Activated gamma-delta T cell (primary cell): ENCODE measurements around the gene GADL1.

Experiments
- DNase-seq: peaks from one replicate; lab custom pipeline; 2025; lab: John Stamatoyannopoulos, UW
- total RNA-seq, 2 donors: gene quantifications; one replicate each; lab custom pipeline; 2026; lab: John Stamatoyannopoulos, UW

Gene GADL1, protein sequence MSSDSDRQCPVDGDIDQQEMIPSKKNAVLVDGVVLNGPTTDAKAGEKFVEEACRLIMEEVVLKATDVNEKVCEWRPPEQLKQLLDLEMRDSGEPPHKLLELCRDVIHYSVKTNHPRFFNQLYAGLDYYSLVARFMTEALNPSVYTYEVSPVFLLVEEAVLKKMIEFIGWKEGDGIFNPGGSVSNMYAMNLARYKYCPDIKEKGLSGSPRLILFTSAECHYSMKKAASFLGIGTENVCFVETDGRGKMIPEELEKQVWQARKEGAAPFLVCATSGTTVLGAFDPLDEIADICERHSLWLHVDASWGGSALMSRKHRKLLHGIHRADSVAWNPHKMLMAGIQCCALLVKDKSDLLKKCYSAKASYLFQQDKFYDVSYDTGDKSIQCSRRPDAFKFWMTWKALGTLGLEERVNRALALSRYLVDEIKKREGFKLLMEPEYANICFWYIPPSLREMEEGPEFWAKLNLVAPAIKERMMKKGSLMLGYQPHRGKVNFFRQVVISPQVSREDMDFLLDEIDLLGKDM
- 0 to 0.04 reads per million in 2 donors for total RNA-seq

DNA sequence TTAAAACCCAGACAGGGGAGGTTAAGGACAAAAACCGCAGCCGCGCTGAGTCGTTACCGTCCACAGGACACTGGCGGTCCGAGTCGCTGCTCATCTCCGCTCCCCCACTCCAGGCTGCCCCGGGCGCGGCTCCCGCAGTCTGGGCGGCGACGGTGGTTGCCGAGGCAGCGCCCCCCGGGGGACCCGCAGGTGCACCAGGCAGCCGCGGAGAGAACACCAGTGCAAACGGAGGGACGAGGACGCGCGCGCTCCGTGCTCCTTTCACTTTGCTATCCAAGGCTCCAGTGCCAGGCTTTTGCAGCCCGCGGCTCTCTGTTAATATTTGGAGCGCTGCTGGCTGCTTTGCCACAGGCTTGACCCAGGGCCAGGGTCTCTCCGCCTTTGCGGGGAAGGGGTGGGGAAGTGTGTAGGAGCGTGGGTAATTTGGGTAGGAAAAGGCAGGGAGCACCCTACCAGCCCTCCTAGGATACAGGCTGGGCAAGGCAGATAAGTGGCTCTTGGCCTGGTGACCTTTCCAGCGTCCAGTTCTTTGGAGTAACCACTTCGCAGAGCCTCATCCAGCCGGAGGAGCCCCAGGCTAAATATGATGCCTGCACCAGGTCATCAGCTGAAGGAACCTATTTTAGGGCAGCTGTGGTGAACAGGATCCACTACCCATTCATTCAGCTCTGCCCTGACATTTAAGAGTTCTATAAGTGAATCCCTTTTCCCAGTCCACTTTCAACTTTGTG, at the start of gene GADL1:
Gene GADL1 (minus strand): TSS at position 141 of the 731 bp plus-strand sequence. CDS start 47 bp downstream, at position 94.
- DNase-seq, result no peak

DNA sequence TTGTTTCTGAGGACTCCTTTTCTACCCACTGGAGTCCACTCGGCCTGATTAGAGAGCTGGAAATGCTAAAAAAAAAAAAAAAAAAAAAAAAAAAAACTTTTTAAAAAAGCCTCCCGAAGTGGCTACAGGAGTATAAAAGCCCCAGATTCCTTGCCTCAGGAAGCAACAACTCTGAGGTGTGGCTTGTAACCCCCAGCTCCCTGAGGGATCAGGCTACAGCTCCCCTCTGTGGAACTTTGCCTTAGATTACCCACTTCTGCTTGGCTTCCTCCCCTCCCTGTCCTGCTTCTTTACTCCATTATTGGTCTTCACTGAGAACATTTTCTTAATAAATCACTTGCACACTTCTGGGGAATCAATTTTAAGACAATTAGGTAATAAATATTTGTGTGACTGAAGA, 49.7 kb upstream of the GADL1 start:
- no peak for DNase-seq

DNA sequence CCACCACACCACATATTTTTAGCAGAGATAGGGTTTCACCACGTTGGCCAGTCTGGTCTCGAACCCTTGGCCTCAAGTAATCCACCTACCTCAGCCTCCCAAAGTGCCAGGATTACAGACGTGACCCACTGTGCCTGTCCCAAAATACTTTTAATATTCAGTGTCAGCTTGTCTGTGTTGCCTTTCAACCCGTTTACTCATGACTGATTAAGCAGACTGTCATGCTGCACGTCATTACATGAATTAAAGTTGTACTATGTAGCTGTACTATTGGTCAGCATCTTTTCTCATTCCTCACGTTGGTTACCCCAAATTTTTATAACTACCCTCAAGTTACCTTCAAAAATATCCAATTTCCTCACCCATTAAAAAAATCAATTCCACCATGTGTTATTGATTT, 48.7 kb upstream of the GADL1 start:
- DNase-seq, result no peak

DNA sequence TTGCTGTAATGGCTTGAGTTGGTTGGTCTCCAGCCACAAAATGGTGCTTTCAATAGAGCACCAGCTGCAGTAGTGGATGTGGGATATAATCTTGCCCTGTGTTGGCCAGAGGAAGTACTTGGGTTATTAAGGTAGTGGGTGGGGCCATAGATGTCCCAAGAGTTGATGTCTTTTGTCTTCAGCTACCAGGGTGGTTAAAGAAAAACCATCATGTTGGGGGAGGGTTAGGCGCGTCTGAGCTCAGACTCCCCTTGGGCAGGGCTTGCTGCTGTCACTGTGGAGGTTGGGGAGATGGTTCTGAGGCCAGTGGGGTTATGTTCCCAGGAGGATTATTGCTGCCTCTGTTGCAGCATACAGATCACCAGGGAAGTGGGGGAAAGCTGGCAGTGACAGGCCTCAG, 46.9 kb upstream of the GADL1 start:
- DNase-seq, result no peak

DNA sequence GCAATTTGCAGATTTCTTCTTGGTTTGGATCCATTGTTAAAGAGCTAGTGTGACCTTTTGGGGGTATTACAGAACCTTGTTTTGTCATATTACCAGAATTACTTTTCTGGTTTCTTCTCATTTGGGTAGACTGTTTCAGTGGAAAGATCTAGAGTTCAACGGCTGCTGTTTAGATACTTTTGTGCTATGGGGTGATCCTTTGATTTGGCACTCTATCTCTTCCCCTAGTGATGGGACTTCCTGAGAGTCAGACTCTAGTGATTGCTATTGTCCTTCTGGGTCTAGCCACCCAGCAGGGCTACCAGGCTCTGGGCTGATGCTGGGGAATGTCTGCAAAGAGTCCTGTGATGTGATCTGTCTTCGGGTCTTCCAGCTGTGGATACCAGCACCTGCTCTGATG, 46.3 kb upstream of the GADL1 start:
- no peak for DNase-seq

DNA sequence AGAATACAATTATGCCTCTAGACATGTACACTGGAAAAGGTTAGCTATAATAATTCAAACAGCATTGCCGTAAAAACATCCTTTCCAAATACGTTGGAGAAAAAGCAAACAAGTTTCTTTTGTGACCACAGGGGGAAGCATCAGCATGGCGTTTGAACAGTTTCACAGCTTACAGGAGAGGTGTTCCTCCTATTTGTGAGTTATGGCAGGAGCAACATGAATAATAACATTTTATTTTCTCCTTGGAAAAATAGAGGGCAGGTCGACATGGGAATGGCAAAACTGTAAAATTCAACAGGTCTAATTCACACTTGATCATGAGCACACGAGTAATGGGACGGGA, 39.7 kb upstream of the GADL1 start:
- no peak for DNase-seq

DNA sequence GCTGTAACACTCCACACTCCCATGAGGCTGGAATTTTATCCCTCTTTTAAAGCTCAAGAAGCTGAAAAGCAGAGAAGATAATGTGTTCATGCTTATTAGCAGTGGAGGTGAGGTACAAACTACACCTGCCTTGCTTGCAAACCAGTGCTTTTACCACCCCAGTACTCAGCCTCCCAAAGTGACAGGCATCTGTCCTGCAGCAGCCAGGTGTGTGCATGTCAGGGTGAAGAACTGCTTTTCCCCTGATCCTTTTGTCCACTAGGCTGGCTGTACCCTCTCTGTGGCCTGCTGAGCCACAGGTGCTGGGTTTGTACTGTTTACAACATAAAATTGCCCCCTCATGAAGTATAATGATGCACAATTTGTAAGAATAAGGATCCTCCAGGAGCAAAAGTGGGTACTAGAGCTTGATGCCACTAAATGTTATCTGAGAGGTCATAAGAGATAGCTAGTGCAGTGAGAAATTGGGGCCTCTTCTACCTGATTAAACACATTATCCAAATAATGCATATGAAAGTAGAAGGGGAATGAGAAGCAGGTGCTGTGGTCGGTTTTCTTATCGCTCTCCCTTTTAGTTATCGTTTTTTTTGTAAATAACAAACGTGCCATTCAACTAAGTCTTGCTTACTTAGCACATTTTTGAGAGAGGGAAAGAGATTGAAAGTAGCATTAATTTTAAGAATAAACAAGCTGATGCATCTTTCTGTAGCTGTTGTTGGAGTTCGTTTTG, 39.2 kb upstream of the GADL1 start:
- DNase-seq, result no peak

DNA sequence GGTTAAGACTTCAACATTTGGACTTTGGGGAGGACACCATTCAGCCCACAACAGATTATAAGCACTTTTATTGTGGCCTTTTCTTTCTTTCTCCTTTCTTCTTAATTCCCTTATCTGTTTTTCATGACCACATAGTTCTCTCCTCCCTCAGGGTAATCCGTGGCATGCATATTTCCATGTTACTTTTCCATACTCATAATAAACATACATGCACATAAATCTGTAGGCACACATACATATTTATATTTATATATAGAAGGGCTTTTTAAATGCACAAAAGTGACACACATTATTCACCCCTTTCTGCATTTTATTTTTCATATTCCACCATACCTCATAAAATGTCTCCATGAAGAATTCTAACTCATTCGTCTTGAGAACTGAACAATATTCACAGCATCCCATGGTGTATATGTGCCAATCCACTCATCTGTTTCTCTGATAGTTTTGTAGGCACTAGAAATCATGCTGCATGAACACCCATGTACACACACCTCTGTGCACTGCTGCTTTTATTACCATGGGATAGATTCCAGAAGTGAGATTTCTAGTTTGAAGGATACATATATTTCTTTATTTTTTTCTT, 38.1 kb upstream of the GADL1 start:
- DNase-seq, result no peak

DNA sequence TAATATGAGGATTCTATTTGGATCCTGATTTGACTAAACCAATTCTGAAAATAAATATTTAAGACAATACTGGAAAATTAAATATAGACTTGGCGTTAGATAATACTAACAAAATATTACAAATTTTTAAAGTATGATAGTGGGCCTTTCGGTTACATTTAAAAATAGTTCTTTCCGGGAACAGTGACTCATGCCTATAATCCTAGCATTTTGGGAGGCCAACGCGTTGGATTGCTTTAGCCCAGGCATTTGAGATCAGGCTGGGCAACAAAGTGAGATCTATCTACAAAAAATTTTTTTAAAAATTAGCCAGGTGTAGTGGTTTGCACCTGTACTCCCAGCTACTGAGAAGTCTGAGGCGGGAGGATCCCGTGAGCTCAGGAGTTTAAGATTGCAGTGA, 30.3 kb upstream of the GADL1 start:
- no peak for DNase-seq

DNA sequence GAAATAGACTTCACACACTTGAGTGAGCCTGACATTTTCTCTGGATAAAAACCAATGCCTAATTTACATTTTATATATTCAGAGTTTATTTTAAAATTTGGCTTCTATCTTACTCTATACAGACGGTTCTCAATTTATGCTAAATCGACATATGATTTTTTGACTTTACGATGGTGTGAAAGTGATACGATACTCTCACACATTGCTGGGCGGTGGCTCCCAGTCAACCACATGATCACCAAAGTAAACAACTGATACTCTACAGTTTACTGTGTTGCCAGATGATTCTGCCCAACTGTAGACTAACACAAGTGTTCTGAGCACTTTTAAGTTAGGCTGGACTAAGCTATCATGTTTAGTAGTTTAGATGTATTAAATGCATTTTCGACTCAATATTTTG, 25.1 kb upstream of the GADL1 start:
- DNase-seq, result no peak

DNA sequence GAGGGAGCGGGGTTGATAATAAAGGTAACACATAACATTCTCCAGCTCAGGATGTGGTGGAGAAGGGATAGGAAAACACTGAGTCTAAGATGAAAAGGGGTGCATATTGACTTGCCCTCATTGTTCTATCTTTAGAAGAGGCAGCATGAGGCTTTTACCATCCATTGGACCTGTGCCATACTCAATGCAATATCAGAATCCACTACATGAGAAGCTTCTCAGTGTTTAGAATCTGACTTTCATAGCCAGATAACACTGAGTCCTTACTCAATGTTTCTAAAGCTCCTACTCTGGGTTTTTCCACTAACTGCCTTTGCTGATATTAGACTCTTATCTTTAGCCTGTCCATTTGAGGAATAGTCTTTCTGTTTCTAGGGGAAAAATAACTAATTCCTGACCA, 24.3 kb upstream of the GADL1 start:
- DNase-seq, result no peak

DNA sequence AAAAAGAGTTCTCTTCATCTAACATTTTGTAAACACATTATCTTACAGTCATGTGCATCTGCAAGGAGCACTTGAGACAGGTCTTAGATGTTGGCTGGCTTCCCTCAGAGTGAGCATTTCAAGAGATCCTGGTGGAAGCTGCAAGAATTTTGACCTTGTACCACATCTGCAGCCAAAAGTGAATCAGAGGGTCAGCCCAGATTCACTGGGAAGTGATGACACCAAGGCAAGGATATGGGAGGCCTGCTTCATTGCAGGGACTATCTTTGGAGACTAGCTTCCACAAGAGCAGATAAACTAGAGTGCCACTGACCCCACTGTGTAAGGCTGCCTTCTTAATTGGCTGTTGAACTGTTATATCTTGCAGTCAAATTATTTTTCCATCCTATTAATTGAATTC, 21.3 kb upstream of the GADL1 start:
- no peak for DNase-seq

DNA sequence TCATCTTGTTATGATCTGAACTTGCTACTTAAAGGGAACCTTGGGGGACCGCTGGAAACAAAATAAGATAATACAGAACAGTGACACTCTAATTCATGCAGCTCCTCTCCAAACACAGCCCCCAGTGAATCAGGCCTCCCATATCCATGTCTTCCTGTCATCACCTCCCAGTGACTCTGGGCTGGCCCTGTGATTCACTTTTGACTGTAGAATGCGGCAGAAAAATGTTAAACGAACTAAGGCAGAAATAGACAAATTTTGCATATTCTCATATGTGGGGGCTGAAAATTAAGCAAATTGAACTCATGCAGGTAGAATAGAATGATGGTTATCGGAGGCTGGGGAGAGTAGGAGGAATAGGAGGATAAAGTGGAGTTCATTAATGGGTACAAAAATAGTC, 20.2 kb upstream of the GADL1 start:
- DNase-seq, result no peak

DNA sequence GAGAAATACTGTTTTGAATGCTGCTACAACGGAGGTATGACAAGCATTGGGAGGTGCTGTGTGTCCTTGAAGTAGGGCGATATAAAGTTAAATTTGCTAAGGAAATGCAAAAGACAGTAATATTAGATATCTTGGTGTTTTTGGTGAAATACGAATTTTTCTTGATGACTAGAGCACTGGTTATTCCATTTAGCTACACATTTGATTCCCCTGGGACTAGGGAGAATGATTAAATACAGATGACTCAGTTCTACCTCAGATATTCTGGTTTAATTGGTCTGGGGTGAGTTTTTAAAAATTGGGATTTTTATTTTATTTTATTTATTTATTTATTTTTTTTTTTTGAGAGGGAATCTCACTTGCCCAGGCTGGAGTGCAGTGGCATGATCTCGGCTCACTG, 18.7 kb upstream of the GADL1 start:
- no peak for DNase-seq

DNA sequence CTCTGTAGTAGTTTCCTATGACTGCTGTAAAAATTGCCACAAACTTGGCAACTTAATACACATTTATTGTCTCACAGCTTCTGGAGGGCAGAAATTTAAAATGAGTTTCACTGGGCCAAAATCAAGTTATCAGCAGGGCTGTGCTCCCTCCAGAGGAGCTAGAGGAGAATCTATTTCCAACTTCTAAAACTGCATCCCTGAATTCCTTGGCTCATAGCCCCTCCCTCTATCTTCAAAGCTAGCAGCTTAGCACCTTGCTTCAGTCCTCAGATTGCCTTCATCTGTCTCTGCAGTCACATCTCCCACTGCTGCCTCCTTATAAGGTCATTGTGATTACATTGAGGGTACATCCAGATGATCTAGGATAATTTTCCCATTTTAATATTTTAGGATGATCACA, 17.8 kb upstream of the GADL1 start:
- DNase-seq, result no peak

DNA sequence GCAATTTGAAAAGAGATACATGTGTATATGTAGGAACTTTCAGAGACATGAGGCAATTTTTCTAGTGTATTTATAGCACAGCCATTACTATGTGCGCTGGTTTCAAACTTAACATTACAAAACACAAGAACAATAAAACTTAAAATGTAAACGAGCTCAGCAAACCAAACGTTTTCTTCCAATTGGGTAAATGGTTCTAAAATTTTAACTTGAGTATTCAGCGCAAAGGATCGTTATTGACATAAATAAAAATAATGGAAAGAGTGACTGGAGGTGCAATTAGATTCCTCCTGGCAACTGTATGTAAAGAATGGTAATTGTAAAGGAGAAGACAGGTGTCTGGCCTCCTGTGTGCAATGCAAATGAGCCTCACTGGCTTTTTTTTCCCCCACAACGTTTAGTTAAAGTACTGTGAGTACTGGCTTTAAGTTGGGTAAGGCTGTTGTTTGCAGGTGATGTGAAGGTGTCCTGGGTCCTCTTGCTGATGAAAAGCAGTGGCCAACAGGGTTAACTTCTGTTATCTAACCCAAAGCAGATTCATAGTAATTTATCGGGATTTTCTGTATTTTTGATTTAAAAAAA, 14.1 kb upstream of the GADL1 start:
- no peak for DNase-seq

DNA sequence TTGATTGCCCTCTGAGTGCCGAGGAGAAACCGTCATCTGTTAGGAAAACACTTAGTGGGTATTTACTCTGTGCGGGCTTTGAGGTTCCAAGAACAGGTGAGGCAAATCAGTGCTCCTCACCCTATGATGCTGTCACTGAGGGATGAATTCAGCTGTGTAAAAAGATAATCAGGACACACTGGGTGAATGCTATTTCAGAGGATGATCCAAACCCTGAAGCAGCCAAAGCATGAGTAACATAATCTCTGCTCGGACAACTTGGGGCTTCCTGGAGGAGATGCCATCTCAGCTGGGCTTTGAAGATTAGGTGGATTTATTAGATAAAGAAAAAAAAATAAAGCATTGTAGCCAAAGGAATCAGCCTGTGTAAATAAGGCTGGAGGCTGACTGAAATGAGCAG, 10.5 kb upstream of the GADL1 start:
- no peak for DNase-seq

DNA sequence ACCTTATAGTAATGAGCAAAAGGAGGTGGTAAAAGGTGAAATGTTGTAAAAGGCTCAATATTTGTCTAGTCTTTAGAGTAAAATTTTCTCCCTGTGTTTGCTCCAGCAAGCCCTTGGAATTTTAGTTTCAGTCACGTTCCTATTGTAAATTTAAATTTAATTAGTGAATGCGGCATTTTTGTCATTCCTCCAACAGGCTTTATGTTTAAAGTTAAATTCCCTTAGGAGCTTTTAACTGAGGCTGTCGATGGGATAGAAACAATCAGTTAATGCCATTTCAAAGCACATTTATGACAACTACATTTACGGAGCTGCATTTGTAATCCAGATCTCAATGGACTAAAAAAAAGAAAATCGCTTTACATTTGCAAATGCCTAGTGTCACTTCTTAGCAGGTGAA, 868 bp upstream of the GADL1 start:
- no peak for DNase-seq

DNA sequence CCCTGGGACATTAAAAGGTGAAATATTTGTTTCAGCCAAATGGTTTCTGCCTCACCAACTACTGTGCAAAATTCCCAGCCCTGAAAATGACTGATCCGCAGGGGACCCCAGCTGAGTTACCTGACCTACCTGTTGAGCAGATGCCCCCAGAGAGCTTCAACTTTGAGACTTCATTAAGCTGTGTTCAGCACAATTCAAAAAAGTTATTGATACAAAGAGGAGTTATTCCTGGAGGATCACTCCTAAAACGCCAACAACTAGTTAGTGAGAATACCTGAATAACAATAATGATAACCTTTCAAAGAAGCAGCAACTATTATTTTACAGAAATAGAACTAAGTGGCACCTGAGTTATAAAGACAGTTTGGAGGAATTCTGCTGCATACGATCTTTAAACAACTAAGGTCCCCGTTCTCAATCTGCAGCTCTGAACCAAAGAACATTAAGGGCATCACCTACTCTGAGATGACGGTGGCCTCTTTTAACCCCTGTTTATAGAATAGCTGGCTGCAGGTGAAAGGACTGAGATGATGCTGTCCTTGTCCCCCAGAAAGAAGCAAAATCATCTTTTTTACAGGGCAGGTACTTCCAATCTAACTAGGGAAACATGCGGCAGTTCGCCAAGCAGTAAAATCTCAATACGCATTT, 659 bp downstream of the GADL1 start:
- DNase-seq, result no peak

DNA sequence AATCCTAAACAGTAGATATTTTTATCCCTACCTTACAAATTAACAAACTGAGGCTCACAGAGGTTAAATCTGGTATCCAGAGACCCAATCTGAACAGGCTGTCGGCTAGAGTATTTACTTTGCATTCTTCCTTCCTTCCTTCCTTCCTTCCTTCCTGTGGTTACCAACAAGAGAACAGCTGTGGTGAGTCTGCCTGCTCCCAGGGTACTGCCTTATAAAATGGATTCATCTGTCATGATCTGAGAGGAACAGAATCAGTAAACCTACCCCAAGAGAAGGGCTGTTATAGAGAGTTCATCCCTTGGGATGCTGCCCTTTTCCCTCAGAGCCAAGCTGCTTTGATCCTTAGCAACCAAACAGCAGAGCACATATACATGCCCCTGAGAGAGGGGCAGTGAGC, 3.6 kb downstream of the GADL1 start:
- no peak for DNase-seq

DNA sequence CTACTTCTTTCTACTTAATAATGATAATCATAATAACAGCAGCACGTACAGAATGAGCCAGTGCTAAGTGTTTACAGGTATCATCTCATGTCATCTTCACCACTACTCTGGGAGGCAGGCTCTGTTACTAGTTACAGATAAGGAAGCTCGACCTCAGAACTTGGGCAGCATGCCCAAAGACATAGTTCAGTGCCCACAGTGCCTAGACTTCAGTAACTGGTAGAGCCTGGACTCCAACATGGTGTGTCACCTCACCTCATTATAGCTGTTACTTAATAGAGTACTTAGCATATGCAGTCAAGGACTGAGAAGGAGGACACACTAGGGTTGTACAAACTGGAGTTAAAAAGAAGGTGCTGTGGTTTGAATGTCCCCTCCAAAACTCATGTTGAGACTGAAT, 7.6 kb downstream of the GADL1 start:
- no peak for DNase-seq
